ENCODE data around the gene GALNT17. TPM values are rescaled to one million over a fixed set of nuclear protein-coding genes. Genes with fewer than 3 reads are reported as not detected.

Gene GALNT17
- polyA plus RNA-seq, 2 of the 4 experiments (the other 2 are of a cell fraction), result not detected

GRCh38 chr7:71649812-71650211 lies 517.9 kb downstream of the GALNT17 start:
- TF ChIP-seq NR3C1 (IDR thresholded peaks at IDR 0.05), result no peak
- H3K4me2 ChIP-seq, result no peak overlapping the region
- H3K4me1 ChIP-seq, result no peaks in the 10 kb centered on the region
- WGBS (ENCODE audit: missing lambda C conversion rate), result 0% methylated on average over 1 of the region's 1 CpG
- FAIRE-seq, result no peak
- H3K4me3 ChIP-seq, result no peak overlapping the region
- no peak for DNase-seq (ENCODE audit: low read depth in 1 of 2, low spot score in 1 of 2)
- H3K27ac ChIP-seq, result no peak overlapping the region
- ChIA-PET POLR2A (no interaction called here), CTCF (interaction anchor here (1.4 kb wide), 1 partner anchor 67 kb away, joined by 3 read pairs; no protein-coding TSS in a partner anchor)
- ATAC-seq, result no peak
- peaks cover 5% of the 10 kb centered on the region; the same call in 1 of the 3 replicates for H3K9me3 ChIP-seq

- no peak for FAIRE-seq
- no peak for DNase-seq (ENCODE audit: low read depth in 1 of 2, low spot score in 1 of 2)
- no peak for TF ChIP-seq ZFP36 (IDR thresholded peaks at IDR 0.05; ENCODE audit: borderline replicate concordance, partially characterized antibody)
- ChIA-PET POLR2A (interaction anchor here (0.6 kb wide), 1 partner anchor 14 kb away, joined by 3 read pairs; no protein-coding TSS in a partner anchor), CTCF (interaction anchor here (0.8 to 1.4 kb wide), 3 partner anchors 43 to 83 kb away, joined by 3 read pairs; no protein-coding TSS in a partner anchor)
- Histone ChIP-seq H3K4me1 (no peaks in the 10 kb centered on the region), H3K27ac (no peak overlapping the region), H3K9me3 (peaks cover 4% of the 10 kb centered on the region; the same call in 1 of the 3 replicates), H3K4me2 (no peak overlapping the region), H3K4me3 (no peak overlapping the region)
- 0% methylated on average over 2 of the region's 2 CpGs for WGBS (ENCODE audit: missing lambda C conversion rate)
- no peak for ATAC-seq
These were observed 518.9 kb downstream of the GALNT17 start for GRCh38 chr7:71650653-71651337.

GRCh38 chr7:71652510-71652909 lies 520.6 kb downstream of the GALNT17 start:
- H3K4me1 ChIP-seq, result no peaks in the 10 kb centered on the region
- no peak overlapping the region for H3K4me2 ChIP-seq
- POLR2A ChIA-PET, result no interaction called here
- CTCF ChIA-PET, result interaction anchor here (1.0 kb wide), 1 partner anchor 18 kb away, joined by 3 read pairs; no protein-coding TSS in a partner anchor
- no peak overlapping the region for H3K27ac ChIP-seq
- ATAC-seq (no peak), FAIRE-seq (no peak), DNase-seq (ENCODE audit: low read depth in 1 of 2, low spot score in 1 of 2) (no peak)
- H3K4me3 ChIP-seq, result no peak overlapping the region
- 19% methylated on average over 8 of the region's 8 CpGs for WGBS (ENCODE audit: missing lambda C conversion rate)
- no peaks in the 10 kb centered on the region; the same call in 2 of the 3 replicates for H3K9me3 ChIP-seq
- TF ChIP-seq REST (IDR thresholded peaks at IDR 0.05) (no peak), USF2 (IDR thresholded peaks at IDR 0.05) (no peak), MAX (IDR thresholded peaks at IDR 0.05) (no peak), POLR2A (IDR thresholded peaks at IDR 0.05; ENCODE audit: low read length) (no peak), EHMT2 (IDR thresholded peaks at IDR 0.05; ENCODE audit: low read depth) (no peak), MYC (IDR thresholded peaks at IDR 0.05; ENCODE audit: borderline replicate concordance, low read length) (no peak), CEBPB (IDR thresholded peaks at IDR 0.05) (no peak), KDM1A (IDR thresholded peaks at IDR 0.05; ENCODE audit: low read depth) (no peak), FOSL2 (IDR thresholded peaks at IDR 0.05) (no peak), FOSL2 (CRISPR knock-in tag; IDR thresholded peaks at IDR 0.05) (no peak), PHF8 (IDR thresholded peaks at IDR 0.05; ENCODE audit: borderline replicate concordance, low read depth) (no peak), JUN (IDR thresholded peaks at IDR 0.05) (no peak), ELK1 (IDR thresholded peaks at IDR 0.05; ENCODE audit: low read depth, low read length) (no peak)
